ENCODE data around the gene TMEFF2. TPM values are rescaled to one million over a fixed set of nuclear protein-coding genes. Genes with fewer than 3 reads are reported as not detected.

The TMEFF2 gene
- total and polyA plus RNA-seq, 2 experiments from 2014 or later = 0.15 to 1.3 TPM

DNA sequence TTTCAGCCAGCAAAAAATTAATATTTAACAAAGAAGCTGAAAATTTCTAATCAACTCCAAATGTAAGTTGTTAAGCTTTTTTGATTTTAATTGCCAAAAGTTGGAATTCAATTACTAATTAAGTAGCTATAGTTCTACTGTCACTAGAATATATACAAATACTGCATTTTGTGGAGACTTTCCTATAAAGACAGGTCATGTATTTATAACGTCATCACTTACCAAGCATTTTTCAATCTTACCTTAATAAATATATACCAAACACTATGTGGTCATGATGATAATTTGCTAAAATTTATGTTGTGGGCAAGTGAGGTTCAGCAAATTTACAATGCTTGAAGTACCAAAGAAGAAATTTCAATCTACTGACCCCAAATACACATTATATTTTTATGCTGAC is 24.2 kb upstream of the TMEFF2 start:
- Histone ChIP-seq H3K4me1 (ENCODE audit: low read depth) (no peaks in the 10 kb centered on the region), H3K27ac (no peak overlapping the region), H3K9me3 (ENCODE audit: low read depth) (no peaks in the 10 kb centered on the region), H3K4me3 (no peak overlapping the region), H3K36me3 (no peaks in the 10 kb centered on the region), H3K27me3 (no peaks in the 10 kb centered on the region)
- TF ChIP-seq, protein P1, sequence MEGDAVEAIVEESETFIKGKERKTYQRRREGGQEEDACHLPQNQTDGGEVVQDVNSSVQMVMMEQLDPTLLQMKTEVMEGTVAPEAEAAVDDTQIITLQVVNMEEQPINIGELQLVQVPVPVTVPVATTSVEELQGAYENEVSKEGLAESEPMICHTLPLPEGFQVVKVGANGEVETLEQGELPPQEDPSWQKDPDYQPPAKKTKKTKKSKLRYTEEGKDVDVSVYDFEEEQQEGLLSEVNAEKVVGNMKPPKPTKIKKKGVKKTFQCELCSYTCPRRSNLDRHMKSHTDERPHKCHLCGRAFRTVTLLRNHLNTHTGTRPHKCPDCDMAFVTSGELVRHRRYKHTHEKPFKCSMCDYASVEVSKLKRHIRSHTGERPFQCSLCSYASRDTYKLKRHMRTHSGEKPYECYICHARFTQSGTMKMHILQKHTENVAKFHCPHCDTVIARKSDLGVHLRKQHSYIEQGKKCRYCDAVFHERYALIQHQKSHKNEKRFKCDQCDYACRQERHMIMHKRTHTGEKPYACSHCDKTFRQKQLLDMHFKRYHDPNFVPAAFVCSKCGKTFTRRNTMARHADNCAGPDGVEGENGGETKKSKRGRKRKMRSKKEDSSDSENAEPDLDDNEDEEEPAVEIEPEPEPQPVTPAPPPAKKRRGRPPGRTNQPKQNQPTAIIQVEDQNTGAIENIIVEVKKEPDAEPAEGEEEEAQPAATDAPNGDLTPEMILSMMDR (IDR thresholded peaks at IDR 0.05; ENCODE audit: low read depth, low read length) = no peak
- DNase-seq (ENCODE audit: low read depth in 1 of 2, low spot score in 1 of 2) = no peak

DNA sequence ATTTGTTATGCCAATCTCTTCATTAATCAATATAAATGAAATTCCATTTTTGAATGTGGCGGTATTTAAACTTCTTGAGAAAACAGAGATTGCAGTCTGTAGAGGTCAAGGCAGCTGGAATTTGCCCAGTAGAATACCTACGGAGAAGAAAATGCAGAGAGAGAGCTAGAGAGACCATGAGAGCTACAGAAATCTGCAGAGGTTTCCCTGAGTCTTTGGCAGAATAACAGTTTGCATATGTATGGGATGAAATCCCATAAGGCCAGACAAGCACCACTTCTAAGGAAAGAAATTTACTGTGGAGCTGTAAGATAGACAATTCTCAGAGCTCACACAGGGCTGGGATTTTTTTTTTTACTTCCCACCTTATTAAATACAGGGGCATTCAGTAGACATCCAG is 23.6 kb upstream of the TMEFF2 start:
- DNase-seq (ENCODE audit: low read depth in 1 of 2, low spot score in 1 of 2) = no peak
- Histone ChIP-seq H3K27ac (no peak overlapping the region), H3K4me1 (ENCODE audit: low read depth) (no peaks in the 10 kb centered on the region), H3K27me3 (no peaks in the 10 kb centered on the region), H3K9me3 (ENCODE audit: low read depth) (no peaks in the 10 kb centered on the region), H3K4me3 (no peak overlapping the region), H3K36me3 (no peaks in the 10 kb centered on the region)
- TF ChIP-seq, protein P1 (IDR thresholded peaks at IDR 0.05; ENCODE audit: low read depth, low read length) = no peak

DNA sequence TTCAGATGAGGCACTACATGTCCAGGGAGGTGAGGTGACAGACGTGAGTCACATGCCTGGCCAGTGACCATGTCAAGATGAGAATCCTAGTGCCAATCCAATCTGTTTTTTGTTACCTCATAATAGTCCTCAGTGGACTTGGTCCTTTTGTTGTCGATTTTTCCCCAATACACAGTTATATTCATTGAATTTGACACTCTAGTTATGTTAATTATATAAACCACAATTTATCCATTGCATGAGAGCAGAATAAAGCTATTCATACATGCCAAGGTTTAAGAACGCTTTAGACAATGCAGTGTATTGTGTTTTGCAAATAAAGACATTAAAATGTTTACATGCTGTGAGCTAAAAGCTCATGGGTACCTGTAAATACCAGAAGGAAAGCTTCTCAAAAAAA is 21.6 kb upstream of the TMEFF2 start:
- H3K4me3 ChIP-seq = no peak overlapping the region
- TF ChIP-seq, protein P1 (IDR thresholded peaks at IDR 0.05; ENCODE audit: low read depth, low read length) = no peak
- DNase-seq (ENCODE audit: low read depth in 1 of 2, low spot score in 1 of 2) = no peak

DNA sequence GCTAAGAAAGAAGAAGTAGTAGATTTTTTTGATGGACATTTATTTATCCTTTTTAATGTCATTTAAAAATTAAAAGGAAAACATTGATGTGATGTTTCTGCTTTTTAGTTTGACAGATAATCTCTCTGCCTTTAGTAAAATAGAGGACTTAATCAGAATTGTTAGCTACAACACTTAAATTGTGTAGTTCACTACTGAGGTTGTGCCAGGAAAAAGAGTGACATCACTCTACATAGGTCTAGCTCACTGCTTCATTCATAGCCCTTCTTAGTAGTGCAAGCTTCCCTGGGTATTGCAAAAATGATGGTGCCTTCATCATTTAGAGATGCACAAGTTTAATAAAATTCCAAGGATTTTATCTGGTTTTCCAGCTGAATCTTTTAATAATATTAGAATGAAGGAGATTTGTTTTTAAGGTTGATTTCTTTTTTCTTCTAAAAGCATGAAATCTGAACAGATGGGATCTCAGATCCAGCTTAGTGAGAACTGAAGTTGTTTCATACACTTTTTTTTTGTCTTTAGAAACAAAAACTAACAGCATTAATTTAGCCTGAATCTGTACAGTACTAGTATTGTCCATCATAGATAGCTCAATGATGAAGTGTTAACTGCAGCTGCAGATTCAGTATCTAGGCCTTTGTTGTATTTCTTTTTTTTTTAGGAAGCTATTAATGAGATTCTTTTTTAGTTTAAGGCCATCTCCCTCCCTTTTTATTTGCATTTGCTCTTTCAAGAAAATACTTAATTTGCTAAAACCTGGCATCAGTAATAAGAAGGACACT is 20.6 kb upstream of the TMEFF2 start:
- no peaks in the 10 kb centered on the region for H3K27me3 ChIP-seq
- H3K9me3 ChIP-seq (ENCODE audit: low read depth) = no peaks in the 10 kb centered on the region
- no peaks in the 10 kb centered on the region for H3K36me3 ChIP-seq
- no peak for DNase-seq (ENCODE audit: low read depth in 1 of 2, low spot score in 1 of 2)
- TF ChIP-seq, protein P1 (IDR thresholded peaks at IDR 0.05; ENCODE audit: low read depth, low read length) = no peak
- H3K4me1 ChIP-seq (ENCODE audit: low read depth) = no peaks in the 10 kb centered on the region
- no peak overlapping the region for H3K27ac ChIP-seq
- H3K4me3 ChIP-seq = no peak overlapping the region

More for the DNA sequence above, 21.6 kb upstream of the TMEFF2 start:
- Histone ChIP-seq H3K27ac (no peak overlapping the region), H3K36me3 (no peaks in the 10 kb centered on the region), H3K27me3 (no peaks in the 10 kb centered on the region), H3K9me3 (ENCODE audit: low read depth) (no peaks in the 10 kb centered on the region), H3K4me1 (ENCODE audit: low read depth) (no peaks in the 10 kb centered on the region)

DNA sequence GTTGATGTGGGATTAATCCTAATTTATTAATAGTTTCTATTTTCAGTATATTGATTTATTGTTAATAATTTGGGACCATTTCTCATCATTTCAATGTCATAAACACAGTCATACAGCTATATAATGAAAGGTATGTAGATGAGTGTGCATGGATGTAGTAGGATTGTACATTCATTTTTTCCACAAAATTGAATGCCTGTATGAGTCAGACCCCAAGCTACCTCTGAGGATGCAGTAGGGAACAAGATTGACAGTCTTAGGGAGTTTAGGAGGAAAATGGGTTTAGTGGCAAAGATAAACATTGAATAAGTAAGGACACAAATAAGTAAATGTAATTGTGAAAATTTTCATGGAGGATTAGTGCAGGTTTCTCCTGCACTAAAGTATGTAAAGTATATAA is 14.1 kb upstream of the TMEFF2 start:
- Histone ChIP-seq H3K4me3 (no peak overlapping the region), H3K9me3 (ENCODE audit: low read depth) (no peaks in the 10 kb centered on the region), H3K27me3 (peaks cover 7% of the 10 kb centered on the region), H3K4me1 (ENCODE audit: low read depth) (no peaks in the 10 kb centered on the region), H3K27ac (no peak overlapping the region), H3K36me3 (no peaks in the 10 kb centered on the region)
- DNase-seq (ENCODE audit: low read depth in 1 of 2, low spot score in 1 of 2) = no peak
- TF ChIP-seq, protein P1 (IDR thresholded peaks at IDR 0.05; ENCODE audit: low read depth, low read length) = no peak

Measured in cardiac muscle cell (in vitro differentiated cells and primary cell).